DOHH2 (cell line): ENCODE results near the gene ZBTB16.

Experiments used
- H3F3A ChIP-seq: fragments of 200-600 bp; sonication (generic), shearing (Covaris generic); 2 replicates; pipeline ENCODE4 v1.6.0; 2016; ENCODE audit warnings: antibody characterized with exemption, mild to moderate bottlenecking; ENCODE audit not compliant: control insufficient read depth, insufficient read depth
- H3K27ac ChIP-seq: fragments of 200-600 bp; sonication (generic); 2 replicates; pipeline ENCODE4 v1.5.1; 2014; ENCODE audit warnings: low read depth, mild to moderate bottlenecking, low read length, moderate library complexity
- H3K27me3 ChIP-seq: fragments of 200-600 bp; sonication (generic); 2 replicates; pipeline ENCODE4 v1.6.1; 2014; ENCODE audit warnings: mild to moderate bottlenecking, low read length, mixed read lengths; ENCODE audit not compliant: control insufficient read depth
- H3K36me3 ChIP-seq: fragments of 200-600 bp; sonication (generic); 2 replicates; pipeline ENCODE4 v1.6.1; 2014; ENCODE audit warnings: mild to moderate bottlenecking, low read length, moderate library complexity, mixed read lengths; ENCODE audit not compliant: control insufficient read depth
- H3K4me1 ChIP-seq: fragments of 200-600 bp; sonication (generic); 2 replicates; pipeline ENCODE4 v1.6.1; 2014; ENCODE audit warnings: mild to moderate bottlenecking, low read length, mixed read lengths; ENCODE audit not compliant: control insufficient read depth
- H3K4me2 ChIP-seq: fragments of 200-600 bp; sonication (generic); 2 replicates; pipeline ENCODE4 v1.6.0; 2014; ENCODE audit warnings: mild to moderate bottlenecking, low read length, moderate library complexity
- H3K4me3 ChIP-seq: fragments of 200-600 bp; sonication (generic); 2 replicates; pipeline ENCODE4 v1.5.1; 2014; ENCODE audit warnings: mild to moderate bottlenecking, low read length, mixed read lengths
- H3K79me2 ChIP-seq: fragments of 200-600 bp; sonication (generic); 2 replicates; pipeline ENCODE4 v1.6.1; 2014; ENCODE audit warnings: mild to moderate bottlenecking, low read length, mixed read lengths; ENCODE audit not compliant: control insufficient read depth
- H3K9me2 ChIP-seq: fragments of 200-600 bp; sonication (generic); replicated peaks from 2 replicates; pipeline ENCODE4 v1.6.1; 2014; ENCODE audit warnings: mild to moderate bottlenecking, low read length, mixed read lengths; ENCODE audit not compliant: control insufficient read depth
- H3K9me3 ChIP-seq: fragments of 200-600 bp; sonication (generic); 2 replicates; pipeline ENCODE4 v1.6.1; 2014; ENCODE audit warnings: antibody characterized with exemption, low read length, mixed read lengths; ENCODE audit not compliant: control insufficient read depth, insufficient read depth
- H4K20me1 ChIP-seq: fragments of 200-600 bp; sonication (generic); 2 replicates; pipeline ENCODE4 v1.6.0; 2014; ENCODE audit warnings: low read depth, mild to moderate bottlenecking, antibody characterized with exemption, low read length, moderate library complexity; ENCODE audit not compliant: control insufficient read depth, insufficient read depth
- CTCF ChIP-seq: fragments of 200-600 bp; sonication (generic); IDR thresholded peaks from one replicate; pipeline ENCODE4 v1.5.1; 2014; ENCODE audit warnings: antibody characterized with exemption, mild to moderate bottlenecking, low read depth, low read length; ENCODE audit not compliant: poor library complexity, severe bottlenecking
- EZH2phosphoT487 ChIP-seq: fragments of 200-600 bp; sonication (generic); IDR thresholded peaks from 2 replicates; pipeline ENCODE4 v1.6.1; 2017; ENCODE audit warnings: borderline replicate concordance, mild to moderate bottlenecking, antibody characterized with exemption, low read length, moderate library complexity, mixed read lengths

The ZBTB16 gene

GRCh38 chr11:114090976-114091375 is 31.5 kb downstream of the ZBTB16 start:
- Histone ChIP-seq H3K79me2 (no peaks in the 10 kb centered on the region), H3K27me3 (no peaks in the 10 kb centered on the region), H3K36me3 (no peaks in the 10 kb centered on the region), H3F3A (no peaks in the 10 kb centered on the region), H3K4me1 (no peaks in the 10 kb centered on the region), H3K4me2 (no peak overlapping the region), H3K27ac (no peak overlapping the region), H3K4me3 (no peak overlapping the region), H4K20me1 (no peaks in the 10 kb centered on the region), H3K9me2 (no peaks in the 10 kb centered on the region), H3K9me3 (no peaks in the 10 kb centered on the region)
- TF ChIP-seq EZH2phosphoT487 (no peak), CTCF (no peak)

- no peak overlapping the region for H3K4me3 ChIP-seq
- no peaks in the 10 kb centered on the region for H3K4me1 ChIP-seq
- no peaks in the 10 kb centered on the region for H3K9me2 ChIP-seq
- no peak for TF ChIP-seq CTCF
- TF ChIP-seq EZH2phosphoT487 = no peak
- no peak overlapping the region for H3K4me2 ChIP-seq
- H3F3A ChIP-seq = no peaks in the 10 kb centered on the region
- H3K27me3 ChIP-seq = peaks cover under 1% of the 10 kb centered on the region; the same call in 1 of the 2 replicates
- no peaks in the 10 kb centered on the region for H3K9me3 ChIP-seq
- H3K27ac ChIP-seq = no peak overlapping the region
- no peaks in the 10 kb centered on the region for H3K79me2 ChIP-seq
- no peaks in the 10 kb centered on the region for H4K20me1 ChIP-seq
- H3K36me3 ChIP-seq = no peaks in the 10 kb centered on the region
These were observed 32.2 kb downstream of the ZBTB16 start for GRCh38 chr11:114091516-114092397.

- Histone ChIP-seq H3K4me1 (no peaks in the 10 kb centered on the region), H3K79me2 (no peaks in the 10 kb centered on the region), H3K4me3 (no peak overlapping the region), H3K36me3 (no peaks in the 10 kb centered on the region), H4K20me1 (no peaks in the 10 kb centered on the region), H3F3A (no peaks in the 10 kb centered on the region), H3K27ac (no peak overlapping the region), H3K4me2 (no peak overlapping the region), H3K9me2 (no peaks in the 10 kb centered on the region), H3K9me3 (no peaks in the 10 kb centered on the region), H3K27me3 (peaks cover 4% of the 10 kb centered on the region; the same call in 1 of the 2 replicates)
- TF ChIP-seq EZH2phosphoT487 (no peak), CTCF (no peak)
These were observed 33.0 kb downstream of the ZBTB16 start for GRCh38 chr11:114092478-114092877.
